Bronchial smooth muscle cell (primary cell): ENCODE results near the gene CRYGD. TPM values are rescaled to one million over a fixed set of nuclear protein-coding genes. Genes with fewer than 3 reads are reported as not detected.

Source experiments
- total RNA-seq: library from RNA; depleted of rRNA; stranded (reverse); fragments of >200 nt; gene quantifications from 2 replicates; pipeline ENCODE4 v1.2.1, GENCODE V29; 2014

Gene CRYGD
- not detected in 2 replicates for total RNA-seq

GRCh38 chr2:208124013-208124715 is at the start of gene CRYGD:
Gene CRYGD (minus strand): TSS chr2:208124524. CDS start chr2:208124473, 51 bp downstream.

GRCh38 chr2:208163489-208163888 is 39.2 kb upstream of the CRYGD start, which contains the start of gene CRYGA:
Gene CRYGA (minus strand): TSS chr2:208163589. CDS start chr2:208163556, 33 bp downstream.

GRCh38 chr2:208146006-208146405 is 21.7 kb upstream of the CRYGD start, which contains the start of gene CRYGB:
Gene CRYGB (minus strand): TSS chr2:208146158. CDS start chr2:208146120, 38 bp downstream.

GRCh38 chr2:208129744-208130711 is 5.7 kb upstream of the CRYGD start, which contains the start of gene CRYGC:
Gene CRYGC (minus strand): TSS chr2:208129828. CDS start chr2:208129792, 36 bp downstream.

Other genes with a start within 250 kb of the CRYGD start
- 10.6 and 18.6 TPM in 2 replicates for gene PLEKHM3, start 99.0 kb downstream of the CRYGD start, total RNA-seq
- not detected in 2 replicates for gene CRYGC, start 5.3 kb upstream of the CRYGD start, total RNA-seq
- not detected in 2 replicates for gene CRYGB, start 21.6 kb upstream of the CRYGD start, total RNA-seq
- gene CRYGA, start 39.1 kb upstream of the CRYGD start, total RNA-seq: not detected in 2 replicates
- gene C2orf80, start 65.5 kb upstream of the CRYGD start, total RNA-seq: not detected in 2 replicates
- 200 and 249 TPM in 2 replicates for gene IDH1, start 130.5 kb upstream of the CRYGD start, total RNA-seq
- gene PIKFYVE, start 141.7 kb upstream of the CRYGD start, total RNA-seq: 21.4 and 27.1 TPM in 2 replicates